Ishikawa (cell line): Measurements from ENCODE around the gene LYRM7.

Experiments used
- CEBPB ChIP-seq: IDR thresholded peaks from 2 replicates; pipeline ENCODE4 v1.6.1; 2012
- CREB1 ChIP-seq: IDR thresholded peaks from 2 replicates; pipeline ENCODE4 v1.6.1; 2012; ENCODE audit warnings: low read depth
- EGR1 ChIP-seq: IDR thresholded peaks from 2 replicates; pipeline ENCODE4 v1.6.1; 2012
- EP300 ChIP-seq: IDR thresholded peaks from 2 replicates; pipeline ENCODE4 v1.6.1; 2012; ENCODE audit warnings: borderline replicate concordance
- FOXM1 ChIP-seq: IDR thresholded peaks from 2 replicates; pipeline ENCODE4 v1.6.1; 2012; ENCODE audit warnings: low read depth, borderline replicate concordance
- MAX ChIP-seq: IDR thresholded peaks from 2 replicates; pipeline ENCODE4 v1.6.1; 2012
- NFIC ChIP-seq: IDR thresholded peaks from 2 replicates; pipeline ENCODE4 v1.6.1; 2012
- RAD21 ChIP-seq: IDR thresholded peaks from 2 replicates; pipeline ENCODE4 v1.6.1; 2012; ENCODE audit warnings: low read depth
- REST ChIP-seq: IDR thresholded peaks from 2 replicates; pipeline ENCODE4 v1.6.1; 2012; ENCODE audit warnings: low read depth, mild to moderate bottlenecking
- TAF1 ChIP-seq: IDR thresholded peaks from 2 replicates; pipeline ENCODE4 v1.6.1; 2012; ENCODE audit warnings: low read depth, mild to moderate bottlenecking
- TCF12 ChIP-seq: IDR thresholded peaks from 2 replicates; pipeline ENCODE4 v1.6.1; 2012; ENCODE audit warnings: low read depth
- TEAD4 ChIP-seq: IDR thresholded peaks from 2 replicates; pipeline ENCODE4 v1.6.1; 2012
- USF1 ChIP-seq: IDR thresholded peaks from 2 replicates; pipeline ENCODE4 v1.6.1; 2012
- YY1 ChIP-seq: IDR thresholded peaks from 2 replicates; pipeline ENCODE4 v1.6.1; 2012; ENCODE audit warnings: low read depth
- ZBTB7A ChIP-seq: IDR thresholded peaks from 2 replicates; pipeline ENCODE4 v1.6.1; 2012; ENCODE audit warnings: low read depth

Gene LYRM7

GRCh38 chr5:131225282-131225974 is 54.7 kb downstream of the LYRM7 start:
- TF ChIP-seq TCF12 (no peak), CREB1 (no peak), TEAD4 (no peak), REST (no peak), NFIC (no peak), FOXM1 (no peak), ZBTB7A (no peak), YY1 (no peak)

- no peak for TF ChIP-seq EP300
- no peak for TF ChIP-seq YY1
- TF ChIP-seq TEAD4: no peak
- TF ChIP-seq TCF12: no peak
- TF ChIP-seq TAF1: no peak
- no peak for TF ChIP-seq USF1
- no peak for TF ChIP-seq FOXM1
- TF ChIP-seq MAX: no peak
- no peak for TF ChIP-seq CREB1
- no peak for TF ChIP-seq CEBPB
- no peak for TF ChIP-seq EGR1
- TF ChIP-seq RAD21: no peak
- TF ChIP-seq ZBTB7A: no peak
- no peak for TF ChIP-seq NFIC
- TF ChIP-seq REST: no peak
Observed at GRCh38 chr5:131226899-131227298, 56.2 kb downstream of the LYRM7 start.

GRCh38 chr5:131228646-131229045 is 57.9 kb downstream of the LYRM7 start:
- TF ChIP-seq EP300: no peak
- no peak for TF ChIP-seq NFIC
- no peak for TF ChIP-seq YY1
- no peak for TF ChIP-seq RAD21
- TF ChIP-seq REST: no peak
- no peak for TF ChIP-seq TCF12
- no peak for TF ChIP-seq ZBTB7A
- TF ChIP-seq EGR1: no peak
- no peak for TF ChIP-seq CREB1
- TF ChIP-seq FOXM1: no peak
- no peak for TF ChIP-seq CEBPB
- no peak for TF ChIP-seq TAF1
- TF ChIP-seq USF1: no peak

- TF ChIP-seq CREB1 (no peak), ZBTB7A (no peak), REST (no peak), FOXM1 (no peak), MAX (no peak), EP300 (no peak), CEBPB (no peak), RAD21 (no peak), YY1 (no peak), USF1 (no peak), TCF12 (no peak)
Observed at GRCh38 chr5:131229623-131230022, 58.9 kb downstream of the LYRM7 start.
